Cardiac fibroblast (primary cell): ENCODE measurements around the gene MBD2.

Source experiments
- DNase-seq, 2 donors: peaks; one replicate each; pipeline versions ENCODE4 v3.0.0 to v3.0.0-alpha.2; 2010; ENCODE audit warnings: low read depth in 2 of 2
- H3K4me3 ChIP-seq, 2 donors: replicated peaks in 1 of 2; 1 replicate in 1 of 2; 2 replicates in 1 of 2; pipeline ENCODE4 v1.5.1; 2011; ENCODE audit warnings: low read depth in 2 of 2, low read length in 2 of 2, mild to moderate bottlenecking in 2 of 2, moderate library complexity in 1 of 2
- CTCF ChIP-seq: IDR thresholded peaks from one replicate; pipeline ENCODE4 v1.5.1; 2011; ENCODE audit warnings: low read depth, mild to moderate bottlenecking, low read length, inconsistent platforms

The MBD2 gene

GRCh38 chr18:54224379-54225014, at the start of gene MBD2:
MBD2 (minus strand) TSS chr18:54224669; CDS start chr18:54224559, 110 bp downstream.
- TF ChIP-seq CTCF: no peak
- peak within 1 kb of the TSS; percentile 69 to 82 for H3K4me3 ChIP-seq
- peak; percentile 96 to 97 for DNase-seq

- peak; percentile 59 to 64 for DNase-seq
- peak; percentile 52 for TF ChIP-seq CTCF
- peak overlapping the region; percentile 72 to 73 for H3K4me3 ChIP-seq
Observed at GRCh38 chr18:54269893-54270844, 45.7 kb upstream of the MBD2 start.

GRCh38 chr18:54268751-54269150, 44.3 kb upstream of the MBD2 start:
- H3K4me3 ChIP-seq: peak overlapping the region; percentile 72 to 73
- no peak for DNase-seq
- no peak for TF ChIP-seq CTCF

- TF ChIP-seq CTCF: no peak
- DNase-seq: no peak
- H3K4me3 ChIP-seq: no peak overlapping the region
Observed at GRCh38 chr18:54267701-54268100, 43.2 kb upstream of the MBD2 start.

GRCh38 chr18:54263904-54264336, 39.5 kb upstream of the MBD2 start:
- DNase-seq: no peak
- TF ChIP-seq CTCF: no peak

GRCh38 chr18:54261894-54262293, 37.4 kb upstream of the MBD2 start:
- TF ChIP-seq CTCF: no peak
- no peak overlapping the region for H3K4me3 ChIP-seq
- peak in 1 of 2 donors; percentile 25 for DNase-seq

More at GRCh38 chr18:54263904-54264336, 39.5 kb upstream of the MBD2 start:
- no peak overlapping the region for H3K4me3 ChIP-seq
